Mucosa of descending colon (tissue), 3 donors: ENCODE results near the gene TLE3. TPM values are rescaled to one million over a fixed set of nuclear protein-coding genes. Genes with fewer than 3 reads are reported as not detected.

ENCODE experiments used
- ATAC-seq: fragments of 200-7000 bp; cut with Tn5 transposase; one replicate; pipeline ENCODE4 v1.9.1; 2020; ENCODE audit warnings: mild to moderate bottlenecking, moderate library complexity
- DNase-seq, 3 donors: peaks; one replicate each; pipeline ENCODE4 v3.0.0-alpha.2; 2020
- H3K36me3 ChIP-seq: fragments of 200-600 bp; one replicate; pipeline ENCODE4 v1.8.0; 2021; ENCODE audit warnings: low read depth, mild to moderate bottlenecking
- H3K4me1 ChIP-seq: fragments of 200-600 bp; one replicate; pipeline ENCODE4 v1.8.0; 2021; ENCODE audit warnings: low read depth, mild to moderate bottlenecking
- H3K4me3 ChIP-seq: fragments of 200-600 bp; one replicate; pipeline ENCODE4 v1.8.0; 2021; ENCODE audit warnings: mild to moderate bottlenecking
- H3K9me3 ChIP-seq: fragments of 200-600 bp; one replicate; pipeline ENCODE4 v1.8.0; 2021; ENCODE audit warnings: mild to moderate bottlenecking
- intact Hi-C, 2 donors: fragments of 100-400 bp; cut with DNase I in 1 of 2; cut with micrococcal nuclease in 1 of 2; formaldehyde crosslinking; loops; one replicate each; pipeline versions ENCODE4 v1.11.0 to v1.11.1; 2022; cut with DNase I, micrococcal nuclease
- long read RNA-seq, 2 donors: library from polyadenylated mRNA; unstranded; transcript quantifications; one replicate each; pipeline ENCODE4 v2.0.0, GENCODE V29; 2019 to 2021
- total RNA-seq, 3 donors: library from RNA; stranded (reverse); fragmentation: NEBNext Ultra II Directional in 2 of 3; extraction: Animal tissue kit (Norgen Biotek cat#: 25700) in 2 of 3; gene quantifications; one replicate each; pipeline versions ENCODE4 v1.2.1 to v1.2.4, GENCODE V29; 2021 to 2023
- TF ChIP-seq, protein P1 (sequence below): fragments of 200-600 bp; IDR thresholded peaks from one replicate; pipeline ENCODE4 v1.8.0; 2022; ENCODE audit warnings: antibody characterized with exemption, mild to moderate bottlenecking
- donor health status: DM: no; HTN: no; CAD: no; lungs with moderate emphysema.
- donor health status: DM: no; HTN: no; CAD: no.
- donor health status: DM: no; HTN: yes; CAD: no.

The TLE3 gene
- 100 to 1,000 TPM in 2 of 3 donors, 10 to 100 TPM in 1; 77.6 to 123 (median 103) TPM for total RNA-seq
- long read RNA-seq, donor 1, partial matches to known transcripts = 17 of 33 reads
- long read RNA-seq, donor 1, other reads (novel, unspliced or antisense) = 16 of 33 reads
- long read RNA-seq, donor 2, partial matches to known transcripts = 3 of 19 reads
- long read RNA-seq, donor 2, other reads (novel, unspliced or antisense) = 16 of 19 reads

DNA sequence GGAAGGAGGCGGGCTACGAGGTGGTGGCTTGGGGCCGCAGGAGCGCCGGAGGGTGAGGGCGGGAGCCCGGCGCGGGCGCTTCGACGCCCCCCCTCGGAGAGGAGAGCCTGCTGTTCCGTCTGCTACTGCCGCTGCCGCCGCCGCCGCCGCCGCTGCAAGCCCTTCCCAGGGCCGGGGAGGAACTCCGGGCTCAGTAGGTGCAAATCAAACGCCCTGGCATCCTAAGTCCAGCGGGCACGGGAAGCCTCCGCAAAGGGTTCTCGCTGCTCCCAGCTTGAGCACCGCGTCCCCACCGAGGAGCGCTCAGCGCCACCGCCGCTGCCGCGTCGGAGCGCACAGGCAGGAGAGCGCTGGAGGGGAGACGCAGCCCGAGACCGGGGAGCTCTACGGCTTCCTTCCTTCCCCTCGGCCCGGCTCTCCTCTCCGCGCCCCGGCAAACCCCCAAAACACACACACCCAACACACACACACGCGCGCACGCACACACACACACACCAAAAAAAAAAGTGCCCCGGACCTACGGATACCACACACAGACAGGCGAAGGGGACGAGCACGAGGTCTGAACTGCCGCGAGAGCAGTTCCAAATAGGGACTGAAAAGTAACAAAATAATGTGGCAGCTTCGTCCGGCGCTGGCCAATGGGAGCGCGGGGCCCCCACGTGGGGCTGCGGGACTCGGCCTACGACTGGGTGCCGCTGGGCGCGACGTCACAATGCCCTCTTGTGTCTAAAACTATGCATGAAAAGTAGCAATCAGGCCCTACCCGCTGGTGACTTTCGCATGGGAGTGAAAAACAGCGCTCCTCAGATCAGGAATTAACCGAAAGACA, at the start of gene TLE3:
Gene TLE3 (minus strand): TSS at position 597 of the 832 bp plus-strand sequence. CDS start 1,119 bp downstream, outside the sequence.
- H3K4me1 ChIP-seq = peaks cover 50% of the 10 kb centered on the region
- TF ChIP-seq, protein P1, sequence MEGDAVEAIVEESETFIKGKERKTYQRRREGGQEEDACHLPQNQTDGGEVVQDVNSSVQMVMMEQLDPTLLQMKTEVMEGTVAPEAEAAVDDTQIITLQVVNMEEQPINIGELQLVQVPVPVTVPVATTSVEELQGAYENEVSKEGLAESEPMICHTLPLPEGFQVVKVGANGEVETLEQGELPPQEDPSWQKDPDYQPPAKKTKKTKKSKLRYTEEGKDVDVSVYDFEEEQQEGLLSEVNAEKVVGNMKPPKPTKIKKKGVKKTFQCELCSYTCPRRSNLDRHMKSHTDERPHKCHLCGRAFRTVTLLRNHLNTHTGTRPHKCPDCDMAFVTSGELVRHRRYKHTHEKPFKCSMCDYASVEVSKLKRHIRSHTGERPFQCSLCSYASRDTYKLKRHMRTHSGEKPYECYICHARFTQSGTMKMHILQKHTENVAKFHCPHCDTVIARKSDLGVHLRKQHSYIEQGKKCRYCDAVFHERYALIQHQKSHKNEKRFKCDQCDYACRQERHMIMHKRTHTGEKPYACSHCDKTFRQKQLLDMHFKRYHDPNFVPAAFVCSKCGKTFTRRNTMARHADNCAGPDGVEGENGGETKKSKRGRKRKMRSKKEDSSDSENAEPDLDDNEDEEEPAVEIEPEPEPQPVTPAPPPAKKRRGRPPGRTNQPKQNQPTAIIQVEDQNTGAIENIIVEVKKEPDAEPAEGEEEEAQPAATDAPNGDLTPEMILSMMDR = peak; percentile 28
- peaks cover 5% of the 10 kb centered on the region for H3K36me3 ChIP-seq
- intact Hi-C loops = loop anchor here (10.0 kb wide), 2 partner anchors 227 to 503 kb away; no protein-coding TSS in a partner anchor
- H3K4me3 ChIP-seq = peak within 1 kb of the TSS; percentile 87
- ATAC-seq = peak; percentile 58
- peak; percentile 98 to 100 (median 100) for DNase-seq
- H3K9me3 ChIP-seq = no peaks in the 10 kb centered on the region

DNA sequence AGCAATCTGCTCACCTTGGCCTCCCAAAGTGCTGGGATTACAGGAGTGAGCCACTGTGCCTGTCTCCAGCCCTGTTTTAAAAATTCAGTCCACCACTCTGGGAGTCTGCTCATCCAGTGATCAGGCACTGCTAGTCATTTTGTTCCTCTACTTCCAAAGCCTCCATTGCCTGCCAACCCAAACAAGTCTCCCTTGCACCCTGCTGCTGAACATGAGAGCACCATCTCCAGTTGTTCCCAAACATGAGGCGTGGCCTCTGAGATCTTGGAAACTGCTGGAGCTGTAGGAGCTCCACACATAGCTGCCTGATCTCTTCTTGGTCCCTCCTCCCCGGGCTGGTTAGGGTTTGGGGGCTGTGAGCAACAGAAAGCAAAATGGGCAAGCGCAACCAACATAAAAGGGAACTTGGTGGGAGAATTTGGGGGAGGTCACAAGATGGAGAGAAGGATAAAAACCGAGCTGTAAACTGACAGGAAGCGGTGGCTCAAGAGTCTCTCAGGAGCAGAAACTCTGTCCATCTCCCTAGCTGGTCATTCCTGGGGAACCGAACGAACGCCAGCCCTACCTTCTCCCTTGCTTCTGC, 49.6 kb upstream of the TLE3 start:
- TF ChIP-seq, protein P1 = no peak
- Histone ChIP-seq H3K4me3 (no peak overlapping the region), H3K9me3 (no peaks in the 10 kb centered on the region), H3K36me3 (no peaks in the 10 kb centered on the region), H3K4me1 (no peaks in the 10 kb centered on the region)
- DNase-seq = no peak
- intact Hi-C loops = no loop called here
- no peak for ATAC-seq

DNA sequence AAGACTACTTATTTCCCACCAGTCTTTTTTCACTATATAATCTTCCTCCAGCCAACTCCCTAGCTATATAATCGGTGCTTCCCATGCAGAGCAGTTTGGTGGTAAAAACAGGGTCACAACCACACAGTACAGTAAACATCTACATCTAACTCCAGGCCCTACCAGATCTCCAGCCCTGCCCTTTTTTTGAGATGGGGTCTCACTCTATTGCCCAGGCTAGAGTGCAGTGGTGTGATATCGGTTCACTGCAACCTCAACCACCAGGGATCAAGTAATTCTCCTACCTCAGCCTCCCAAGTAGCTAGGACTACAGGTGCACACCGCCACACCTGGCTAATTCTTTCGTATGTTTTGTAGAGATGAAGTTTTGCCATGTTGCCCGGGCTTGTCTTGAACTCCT, 49.1 kb upstream of the TLE3 start:
- DNase-seq (no peak), ATAC-seq (no peak)
- TF ChIP-seq, protein P1 = no peak
- Histone ChIP-seq H3K36me3 (no peaks in the 10 kb centered on the region), H3K4me1 (no peaks in the 10 kb centered on the region), H3K4me3 (no peak overlapping the region), H3K9me3 (no peaks in the 10 kb centered on the region)
- intact Hi-C loops = no loop called here

DNA sequence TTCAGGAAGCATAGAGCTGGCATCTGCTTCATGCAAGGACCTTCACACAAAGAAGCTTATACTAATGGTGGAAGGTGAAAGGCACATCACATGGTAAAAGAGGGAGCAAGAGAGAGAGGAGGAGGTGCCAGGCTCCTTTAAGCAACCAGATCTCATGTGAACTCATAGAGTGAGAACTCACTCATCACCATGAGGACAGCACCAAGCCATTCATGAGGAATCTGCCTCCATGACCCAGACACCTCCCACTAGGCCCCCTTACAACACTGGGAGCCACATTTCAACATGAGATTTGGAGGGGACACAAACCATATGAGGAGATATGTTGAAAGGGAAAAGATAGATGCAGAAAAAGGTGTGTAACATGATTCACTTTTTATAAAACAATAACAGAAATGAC, 48.4 kb upstream of the TLE3 start:
- no peak for ATAC-seq
- DNase-seq = no peak
- no peaks in the 10 kb centered on the region for H3K9me3 ChIP-seq
- H3K36me3 ChIP-seq = no peaks in the 10 kb centered on the region
- H3K4me3 ChIP-seq = no peak overlapping the region
- H3K4me1 ChIP-seq = no peaks in the 10 kb centered on the region
- TF ChIP-seq, protein P1 = no peak
- intact Hi-C loops = no loop called here

DNA sequence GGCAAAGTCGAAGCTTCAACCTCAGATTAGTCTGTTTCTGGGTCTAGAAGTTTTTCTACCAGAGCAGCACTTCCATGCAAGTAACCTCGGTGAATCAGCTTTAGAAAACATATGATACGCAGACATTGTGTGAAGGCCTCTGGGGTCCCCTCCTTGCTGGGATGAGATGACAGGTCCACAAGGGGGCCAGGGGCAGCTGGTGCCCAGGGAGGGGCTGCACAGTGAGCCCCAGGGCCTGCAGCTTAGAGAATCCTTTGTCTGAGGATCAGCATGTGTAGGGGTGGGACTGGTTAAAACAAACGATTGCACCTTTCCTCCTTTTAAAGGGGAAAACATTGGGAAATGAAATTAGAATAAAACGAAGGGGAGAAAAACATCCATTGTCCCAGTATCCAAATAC, 47.5 kb upstream of the TLE3 start:
- Histone ChIP-seq H3K4me1 (no peaks in the 10 kb centered on the region), H3K36me3 (no peaks in the 10 kb centered on the region), H3K9me3 (no peaks in the 10 kb centered on the region), H3K4me3 (no peak overlapping the region)
- intact Hi-C loops = no loop called here
- ATAC-seq (no peak), DNase-seq (no peak)
- TF ChIP-seq, protein P1 = no peak
